OCI-LY1 (cell line): Measurements from ENCODE around the gene PRLR.

Experiments used
- H2AFZ ChIP-seq: fragments of 200-600 bp; sonication (generic), shearing (Covaris generic); 2 replicates; pipeline ENCODE4 v1.6.0; 2014; ENCODE audit warnings: antibody characterized with exemption, mild to moderate bottlenecking, low read length
- H3F3A ChIP-seq: fragments of 200-600 bp; sonication (generic), shearing (Covaris generic); 2 replicates; pipeline ENCODE4 v1.6.0; 2014; ENCODE audit warnings: mild to moderate bottlenecking, antibody characterized with exemption, low read length, moderate library complexity; ENCODE audit not compliant: insufficient read depth
- H3K27ac ChIP-seq: fragments of 200-600 bp; sonication (generic); 2 replicates; pipeline ENCODE4 v1.5.1; 2014; ENCODE audit warnings: low read length, mixed run types, mild to moderate bottlenecking, low read depth; ENCODE audit not compliant: poor library complexity, severe bottlenecking
- H3K27me3 ChIP-seq: fragments of 200-600 bp; sonication (generic); 2 replicates; pipeline ENCODE4 v1.6.0; 2014; ENCODE audit warnings: antibody characterized with exemption, mild to moderate bottlenecking, low read length, moderate library complexity; ENCODE audit not compliant: insufficient read depth
- H3K36me3 ChIP-seq: fragments of 200-600 bp; sonication (generic); 2 replicates; pipeline ENCODE4 v1.6.1; 2014; ENCODE audit warnings: mild to moderate bottlenecking, antibody characterized with exemption, low read length, moderate library complexity, mixed read lengths; ENCODE audit not compliant: insufficient read depth
- H3K4me1 ChIP-seq: fragments of 200-600 bp; sonication (generic); 2 replicates; pipeline ENCODE4 v1.5.1; 2014; ENCODE audit warnings: mild to moderate bottlenecking, low read length, moderate library complexity; ENCODE audit not compliant: insufficient read depth, severe bottlenecking
- H3K4me2 ChIP-seq: fragments of 200-600 bp; sonication (generic), shearing (Covaris generic); 2 replicates; pipeline ENCODE4 v1.6.1; 2014; ENCODE audit warnings: low read length
- H3K4me3 ChIP-seq: fragments of 200-600 bp; sonication (generic); 2 replicates; pipeline ENCODE4 v1.5.1; 2014; ENCODE audit warnings: low read length, low read depth, mild to moderate bottlenecking, mixed read lengths; ENCODE audit not compliant: poor library complexity, severe bottlenecking
- H3K79me2 ChIP-seq: fragments of 200-600 bp; shearing (Covaris generic); 2 replicates; pipeline ENCODE4 v1.6.1; 2016; ENCODE audit warnings: mixed run types, low read length, mixed read lengths; ENCODE audit not compliant: insufficient read depth
- H3K9ac ChIP-seq: fragments of 200-600 bp; sonication (generic), shearing (Covaris generic); 2 replicates; pipeline ENCODE4 v1.6.1; 2014; ENCODE audit warnings: mild to moderate bottlenecking, low read length, mixed read lengths
- H3K9me2 ChIP-seq: fragments of 200-600 bp; sonication (generic), shearing (Covaris generic); 2 replicates; pipeline ENCODE4 v1.6.1; 2014; ENCODE audit warnings: low read depth, mild to moderate bottlenecking, low read length, mixed read lengths
- H3K9me3 ChIP-seq: fragments of 200-600 bp; shearing (Covaris generic); 2 replicates; pipeline ENCODE4 v1.6.1; 2014; ENCODE audit warnings: low read length, mixed read lengths
- H4K20me1 ChIP-seq: fragments of 200-600 bp; sonication (generic), shearing (Covaris generic); 2 replicates; pipeline ENCODE4 v1.6.0; 2016; ENCODE audit warnings: mild to moderate bottlenecking, low read length; ENCODE audit not compliant: insufficient read depth
- CTCF ChIP-seq: fragments of 200-600 bp; sonication (generic), shearing (Covaris generic); IDR thresholded peaks from 2 replicates; pipeline ENCODE4 v1.5.1; 2017; ENCODE audit warnings: mild to moderate bottlenecking, antibody characterized with exemption, low read length, moderate library complexity, mixed read lengths
- EZH2 ChIP-seq: fragments of 200-600 bp; sonication (generic), shearing (Covaris generic); IDR thresholded peaks from 2 replicates; pipeline ENCODE4 v1.8.0; 2017; ENCODE audit warnings: borderline replicate concordance, mixed run types, mild to moderate bottlenecking, antibody characterized with exemption, low read length, moderate library complexity, mixed read lengths

The PRLR gene

GRCh38 chr5:35029333-35029732 lies 201.0 kb downstream of the PRLR start:
- H3K27me3 ChIP-seq: no peaks in the 10 kb centered on the region

GRCh38 chr5:35026941-35027340 lies 203.3 kb downstream of the PRLR start:
- no peaks in the 10 kb centered on the region for H3K9me3 ChIP-seq
- H3K9me2 ChIP-seq: no peaks in the 10 kb centered on the region
- no peak overlapping the region for H3K4me2 ChIP-seq
- TF ChIP-seq CTCF: no peak
- TF ChIP-seq EZH2: no peak
- no peaks in the 10 kb centered on the region for H3K27me3 ChIP-seq
- no peak overlapping the region for H3K4me3 ChIP-seq
- H3K79me2 ChIP-seq: no peaks in the 10 kb centered on the region
- no peaks in the 10 kb centered on the region for H3K36me3 ChIP-seq
- no peaks in the 10 kb centered on the region for H4K20me1 ChIP-seq
- no peak overlapping the region for H3K9ac ChIP-seq
- H2AFZ ChIP-seq: no peak overlapping the region
- no peaks in the 10 kb centered on the region for H3F3A ChIP-seq
- H3K4me1 ChIP-seq: no peaks in the 10 kb centered on the region
- H3K27ac ChIP-seq: no peak overlapping the region

More at GRCh38 chr5:35029333-35029732, 201.0 kb downstream of the PRLR start:
- Histone ChIP-seq H3K4me1 (no peaks in the 10 kb centered on the region), H4K20me1 (no peaks in the 10 kb centered on the region), H3K27ac (no peak overlapping the region), H3K4me3 (no peak overlapping the region), H3K9me2 (no peaks in the 10 kb centered on the region), H3K9ac (no peak overlapping the region), H2AFZ (no peak overlapping the region), H3K9me3 (no peaks in the 10 kb centered on the region), H3F3A (no peaks in the 10 kb centered on the region), H3K4me2 (no peak overlapping the region), H3K79me2 (no peaks in the 10 kb centered on the region), H3K36me3 (no peaks in the 10 kb centered on the region)
- TF ChIP-seq EZH2 (no peak), CTCF (no peak)

DNA sequence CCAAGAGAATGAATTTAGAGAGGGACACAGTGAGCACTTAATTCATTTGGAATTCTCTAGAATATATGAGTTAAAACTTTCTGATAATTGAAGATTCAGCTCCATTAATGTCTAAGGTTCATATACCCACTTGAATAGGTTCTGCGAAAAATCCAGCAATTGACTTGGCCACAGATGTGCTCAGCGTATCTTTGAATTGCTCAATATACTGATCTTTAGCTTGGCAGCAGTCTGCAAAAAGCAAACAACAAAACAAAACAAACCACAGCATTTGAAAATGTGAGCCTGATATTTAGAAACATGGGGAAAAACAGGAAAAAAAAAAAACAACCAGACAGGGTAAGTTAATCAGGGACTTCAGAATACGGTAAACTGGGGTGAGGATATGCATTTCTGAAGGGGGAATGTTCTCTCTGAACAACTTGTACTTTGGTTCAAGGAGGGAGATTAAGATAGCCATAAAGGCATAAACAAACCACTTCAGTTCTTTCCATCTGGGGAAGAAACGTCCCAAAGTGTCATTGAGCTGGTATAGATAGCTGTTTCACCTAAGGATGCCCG lies 203.9 kb downstream of the PRLR start:
- no peaks in the 10 kb centered on the region for H3K36me3 ChIP-seq
- no peaks in the 10 kb centered on the region for H3K9me2 ChIP-seq
- H3K79me2 ChIP-seq: no peaks in the 10 kb centered on the region
- no peaks in the 10 kb centered on the region for H3K9me3 ChIP-seq
- no peak overlapping the region for H3K4me2 ChIP-seq
- H3K9ac ChIP-seq: no peak overlapping the region
- H3K27ac ChIP-seq: no peak overlapping the region
- H3K27me3 ChIP-seq: no peaks in the 10 kb centered on the region
- H4K20me1 ChIP-seq: no peaks in the 10 kb centered on the region
- H3K4me3 ChIP-seq: no peak overlapping the region
- H3F3A ChIP-seq: no peaks in the 10 kb centered on the region
- TF ChIP-seq CTCF: no peak
- no peak for TF ChIP-seq EZH2
- H3K4me1 ChIP-seq: no peaks in the 10 kb centered on the region
- H2AFZ ChIP-seq: no peak overlapping the region
